HG03045 (cell line): ENCODE measurements around the gene TFAP2C.

ENCODE experiments used
- ATAC-seq: cut with Tn5 transposase; IDR thresholded peaks from one replicate; pipeline ENCODE4 v1.9.1; 2021; ENCODE audit warnings: mild to moderate bottlenecking, moderate library complexity; ENCODE audit not compliant: unreplicated experiment

The TFAP2C gene

GRCh38 chr20:56628873-56629463 is at the start of gene TFAP2C:
TFAP2C (plus strand) TSS chr20:56629306; CDS start chr20:56629545, 239 bp downstream.
- ATAC-seq = no peak

DNA sequence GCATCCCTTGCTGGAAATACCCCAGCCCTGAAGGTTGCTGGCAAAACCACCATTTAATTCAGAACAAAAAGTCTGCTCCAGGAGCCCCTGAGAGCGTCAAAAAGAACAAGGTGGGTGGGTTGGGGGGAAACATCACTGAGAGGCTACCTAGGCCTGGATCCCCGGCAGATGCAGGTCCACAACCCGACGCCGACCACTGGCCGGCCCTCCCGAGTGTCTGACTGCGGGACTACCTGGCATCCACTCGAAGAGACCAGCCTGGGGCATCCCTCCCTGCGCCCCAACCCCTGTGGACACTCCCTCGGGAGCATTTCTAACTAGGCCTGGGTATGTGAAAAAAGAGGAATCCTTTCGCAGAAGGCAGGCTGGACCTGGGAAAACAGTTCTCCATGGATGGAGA is 48.9 kb upstream of the TFAP2C start:
- ATAC-seq = no peak

DNA sequence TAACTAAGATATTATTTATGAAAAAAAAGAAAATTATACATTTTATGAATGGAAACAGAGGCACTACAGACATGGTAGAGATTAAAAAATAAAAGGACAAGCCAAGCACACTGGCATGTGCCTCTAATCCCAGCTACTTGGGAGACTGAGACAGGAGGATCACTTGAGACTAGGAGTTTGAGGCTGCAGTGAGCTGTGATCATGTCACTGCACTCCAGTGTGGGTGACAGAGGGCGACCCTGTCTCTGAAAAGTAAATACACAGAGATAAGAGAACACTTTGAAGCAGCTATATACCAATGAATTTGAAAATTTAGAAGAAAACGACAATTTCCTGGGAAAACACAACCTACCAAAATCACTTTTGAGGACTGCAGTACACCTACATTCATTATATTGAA is 47.4 kb upstream of the TFAP2C start:
- no peak for ATAC-seq

DNA sequence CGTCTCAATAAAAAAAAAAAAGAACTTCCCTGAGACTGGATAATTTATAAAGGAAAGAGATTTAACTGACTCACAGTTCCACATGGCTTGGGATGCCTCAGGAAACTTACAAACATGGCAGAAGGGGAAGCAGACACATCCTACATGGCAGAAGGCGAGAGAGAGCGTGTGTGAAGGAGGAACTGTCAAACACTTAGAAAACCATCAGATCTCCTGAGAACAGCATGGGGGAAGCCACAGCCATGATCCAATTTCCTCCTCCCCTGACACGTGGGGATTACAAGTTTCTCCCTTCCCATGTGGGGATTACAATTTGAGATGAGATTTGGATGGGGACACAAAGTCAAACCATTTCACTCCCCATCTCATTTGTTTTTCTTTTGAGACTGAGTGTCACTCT is 46.6 kb upstream of the TFAP2C start:
- ATAC-seq = no peak

DNA sequence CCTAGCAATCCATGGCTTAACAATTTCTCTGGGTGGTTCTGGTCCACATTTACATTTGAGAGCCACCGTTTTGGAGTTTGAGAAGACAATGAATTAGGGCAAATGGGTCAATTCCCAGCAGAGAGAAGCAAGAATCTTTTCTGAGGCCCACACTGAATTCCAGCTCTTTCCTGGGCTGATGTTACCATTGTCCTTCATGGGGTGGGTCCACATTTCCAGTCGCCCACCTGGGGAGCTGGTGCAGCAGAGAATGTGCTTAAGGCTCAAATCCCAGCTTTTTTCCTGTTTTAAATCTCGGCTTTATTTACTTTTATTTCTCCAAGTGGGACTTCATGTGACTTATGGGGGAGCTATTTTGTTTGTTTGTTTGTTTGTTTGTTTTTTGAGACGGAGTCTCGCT is 44.2 kb upstream of the TFAP2C start:
- no peak for ATAC-seq

GRCh38 chr20:56587307-56588041 is 41.6 kb upstream of the TFAP2C start:
- no peak for ATAC-seq

DNA sequence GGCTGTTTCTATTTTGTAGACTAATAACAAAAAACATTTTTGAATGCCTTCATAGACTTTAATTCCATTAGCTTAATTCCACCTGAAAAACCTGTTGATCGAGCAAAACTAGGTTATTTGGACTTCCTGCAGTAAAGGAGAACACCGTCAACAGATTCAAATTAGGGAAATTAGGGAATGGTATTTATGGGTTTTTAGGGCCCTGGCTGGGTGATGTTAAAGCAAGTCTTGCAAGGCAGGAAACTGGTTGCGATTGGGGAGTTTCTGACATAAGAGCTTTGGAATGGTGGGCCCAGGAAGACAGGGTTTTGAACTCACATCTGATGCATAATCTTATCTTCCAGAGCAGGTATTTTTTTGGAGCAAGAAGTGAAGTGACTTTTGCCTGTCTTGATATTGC is 40.1 kb upstream of the TFAP2C start:
- no peak for ATAC-seq

DNA sequence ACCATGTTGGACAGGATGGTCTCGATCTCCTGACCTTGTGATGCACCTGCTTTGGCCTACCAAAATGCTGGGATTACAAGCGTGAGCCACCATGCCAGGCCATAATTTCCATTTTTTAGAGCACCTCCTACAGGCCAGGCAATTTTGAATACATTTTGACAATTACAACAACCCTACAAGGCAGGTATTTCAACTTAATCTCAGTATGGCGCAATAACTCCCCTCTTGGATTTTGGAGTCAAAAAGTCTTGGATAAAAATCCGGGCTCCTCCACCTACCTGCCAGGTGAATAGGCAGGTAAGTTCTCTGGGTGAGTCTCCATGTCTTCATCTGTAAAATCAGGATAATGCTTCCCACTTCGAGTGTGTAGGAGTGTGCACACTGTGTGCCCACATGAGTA is 39.5 kb upstream of the TFAP2C start:
- ATAC-seq = no peak

DNA sequence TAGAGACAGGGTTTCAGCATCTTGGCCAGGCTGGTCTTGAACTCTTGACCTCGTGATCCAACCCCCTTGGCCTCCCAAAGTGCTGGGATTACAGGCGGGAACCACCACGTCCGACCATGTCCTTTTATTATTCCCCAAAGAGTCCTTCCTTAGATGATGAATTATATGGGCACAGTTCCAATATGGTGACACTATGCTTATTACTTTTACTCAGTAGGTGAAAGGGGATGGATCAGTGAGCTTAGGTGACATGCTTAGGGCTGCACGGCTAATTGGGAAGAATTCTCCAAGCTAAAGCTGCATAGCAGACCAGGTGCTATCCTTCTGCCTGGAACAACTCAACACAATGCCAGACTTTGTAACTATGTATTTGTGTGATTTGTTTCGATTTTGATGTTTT is 38.2 kb upstream of the TFAP2C start:
- no peak for ATAC-seq

GRCh38 chr20:56592211-56592610 is 36.9 kb upstream of the TFAP2C start:
- ATAC-seq = no peak

- ATAC-seq = no peak
These were observed 36.3 kb upstream of the TFAP2C start for GRCh38 chr20:56592817-56593216.

- ATAC-seq = no peak
These were observed 33.2 kb upstream of the TFAP2C start for GRCh38 chr20:56595746-56596475.

DNA sequence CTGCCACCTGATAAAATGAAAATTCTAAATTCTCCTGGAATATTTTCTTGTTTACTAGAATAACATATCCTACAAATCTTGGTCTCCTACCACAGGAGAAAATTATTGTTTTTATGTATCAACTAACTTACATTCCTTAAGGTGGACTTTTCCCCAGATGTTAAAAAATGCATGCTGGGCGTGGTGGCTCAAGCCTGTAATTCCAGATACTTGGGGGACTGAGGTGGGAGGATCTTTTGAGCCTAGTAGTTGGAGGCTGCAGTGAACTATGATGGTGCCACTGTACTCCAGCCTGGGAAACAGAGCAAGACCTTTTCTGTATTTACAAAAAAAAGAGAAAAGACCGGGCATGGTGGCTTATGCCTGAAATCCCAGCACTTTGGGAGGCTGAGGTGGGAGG is 27.9 kb upstream of the TFAP2C start:
- ATAC-seq = no peak

GRCh38 chr20:56604673-56605072 is 24.4 kb upstream of the TFAP2C start:
- no peak for ATAC-seq

DNA sequence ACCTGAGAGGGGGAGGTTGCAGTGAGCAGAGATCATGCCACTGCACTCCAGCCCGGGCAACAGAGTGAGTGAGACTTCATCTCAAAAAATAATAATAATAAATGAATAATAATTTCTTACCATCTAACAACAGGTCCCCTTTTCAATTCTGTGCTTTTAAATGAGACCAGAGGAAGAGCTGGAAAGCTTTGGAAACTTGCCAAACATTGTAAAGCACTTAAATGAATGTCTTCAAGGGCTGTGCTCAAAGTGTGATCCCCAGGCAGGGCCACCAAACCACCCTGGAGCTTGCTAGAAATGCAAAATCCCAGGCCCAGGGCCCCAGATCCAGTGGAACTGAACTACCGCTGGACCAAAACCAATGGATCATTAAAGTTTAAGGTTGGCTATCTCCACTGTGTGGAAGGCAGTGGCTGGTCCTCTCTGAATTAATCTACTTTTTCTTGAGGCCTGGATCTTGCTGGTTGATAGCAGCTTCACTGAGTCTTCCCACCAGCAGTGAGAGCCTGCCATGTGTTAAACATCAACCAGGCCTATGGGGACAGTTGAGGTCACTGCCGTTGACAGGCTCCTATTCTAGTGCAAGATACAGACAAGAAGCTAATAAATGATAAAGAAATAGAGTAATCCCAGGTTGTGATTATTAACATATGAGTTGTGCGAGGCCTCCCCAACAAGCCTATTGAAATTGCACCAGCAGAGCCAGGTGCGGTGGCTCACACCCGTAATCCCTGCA is 23.7 kb upstream of the TFAP2C start:
- ATAC-seq = no peak

DNA sequence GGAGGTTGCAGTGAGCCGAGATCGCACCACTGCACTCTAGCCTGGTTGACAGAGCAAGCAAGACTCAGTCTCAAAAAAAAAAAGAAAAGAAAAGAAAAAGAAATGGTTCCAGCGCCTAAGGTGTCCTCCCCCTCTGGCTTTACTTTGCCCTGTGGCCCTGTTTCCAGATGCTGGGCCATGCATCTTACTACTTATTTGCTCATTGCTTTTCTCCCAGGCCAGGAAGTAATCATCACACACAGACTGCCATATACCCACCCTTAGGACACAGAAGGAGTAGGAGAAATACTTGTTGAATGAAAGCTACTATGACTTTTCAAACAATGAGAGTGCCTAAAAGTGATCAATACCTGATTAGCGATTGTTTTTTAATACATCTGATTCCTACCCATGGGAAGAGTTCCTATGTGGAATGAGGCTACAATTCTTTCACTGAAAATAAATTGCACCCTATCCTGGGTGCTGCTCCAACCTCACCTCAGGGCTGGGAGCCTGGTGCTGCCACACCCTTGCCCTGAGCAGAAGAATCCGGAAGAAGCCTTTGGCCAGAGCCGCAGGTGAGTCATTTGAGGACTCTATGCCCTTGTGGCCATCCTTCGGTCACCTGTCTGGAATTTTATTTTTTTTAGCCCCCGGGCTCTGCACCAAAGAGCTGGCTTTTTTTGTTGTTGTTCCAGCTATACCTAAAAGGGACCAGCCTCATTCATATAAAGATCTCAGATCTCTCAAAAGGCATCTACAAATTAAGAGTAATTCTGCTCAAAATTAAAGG is 22.7 kb upstream of the TFAP2C start:
- no peak for ATAC-seq

DNA sequence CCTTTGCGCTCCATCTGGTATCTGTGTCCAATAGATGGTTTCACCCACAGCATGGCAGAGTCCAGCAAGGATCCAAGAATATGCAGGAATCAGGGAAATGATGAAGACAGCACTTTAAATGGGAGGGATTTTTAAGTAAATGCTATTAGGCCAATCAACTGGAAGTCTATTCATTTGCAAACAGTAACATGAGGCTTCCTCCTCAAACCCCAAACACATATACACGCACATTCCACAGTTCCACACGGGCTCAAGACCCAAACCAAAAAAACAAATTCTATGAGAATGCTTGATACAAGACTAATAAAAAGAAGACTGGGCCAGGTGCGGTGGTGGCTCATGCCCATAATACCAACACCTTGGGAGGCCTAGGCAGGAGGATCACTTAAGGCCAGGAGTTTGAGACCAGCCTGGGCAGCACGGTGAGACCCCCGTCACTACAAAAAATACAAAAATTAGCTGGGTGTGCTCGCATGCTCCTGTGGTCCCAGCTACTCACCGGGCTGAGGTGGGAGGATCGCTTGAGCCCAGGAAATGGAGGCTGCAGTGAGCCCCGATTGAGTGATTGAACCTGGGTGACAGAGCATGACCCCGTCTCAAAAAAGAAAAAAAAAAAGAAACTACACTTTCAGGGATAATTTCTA is 21.9 kb upstream of the TFAP2C start:
- ATAC-seq = no peak

GRCh38 chr20:56608376-56608775 is 20.7 kb upstream of the TFAP2C start:
- ATAC-seq = no peak

DNA sequence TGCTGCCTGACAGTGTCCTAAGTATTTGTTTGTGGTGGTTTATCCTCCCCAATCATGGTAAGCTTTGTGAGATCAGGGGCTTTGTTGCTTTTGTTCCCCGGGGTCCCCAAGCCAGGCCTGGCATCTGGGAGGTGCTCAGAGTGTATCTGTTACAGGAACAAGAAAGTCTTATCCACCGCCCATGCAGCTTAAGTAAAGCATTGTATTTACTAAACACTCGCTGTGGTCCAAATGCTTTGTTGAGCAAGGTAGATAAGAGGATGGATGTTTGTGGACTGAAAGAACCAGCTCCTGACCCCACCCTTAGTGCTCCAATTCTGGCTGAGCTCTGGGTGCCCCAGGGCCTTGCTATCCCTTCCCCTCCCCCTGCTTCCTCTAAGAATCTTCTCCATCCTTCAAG is 19.8 kb upstream of the TFAP2C start:
- no peak for ATAC-seq

- no peak for ATAC-seq
These were observed 19.0 kb upstream of the TFAP2C start for GRCh38 chr20:56610098-56610497.
